Fibroblast of the aortic adventitia (primary cell): ENCODE data around the gene JAZF1. TPM values are rescaled to one million over a fixed set of nuclear protein-coding genes. Genes with fewer than 3 reads are reported as not detected.

Experiments used
- DNase-seq: peaks from one replicate; pipeline ENCODE4 v3.0.0-alpha.2; 2010; ENCODE audit warnings: low read depth
- H3K4me3 ChIP-seq: 2 replicates; pipeline ENCODE4 v1.5.1; 2011; ENCODE audit warnings: low read depth, mild to moderate bottlenecking, control low read depth, low read length, moderate library complexity
- total RNA-seq: library from RNA; depleted of rRNA; stranded (reverse); fragments of >200 nt; gene quantifications from 2 replicates; pipeline ENCODE4 v1.2.3, GENCODE V29; 2012; ENCODE audit warnings: low replicate concordance
- TF ChIP-seq, protein P1 (sequence below): IDR thresholded peaks from 2 replicates; pipeline ENCODE4 v1.5.1; 2011; ENCODE audit warnings: mild to moderate bottlenecking, low read length, control low read depth, inconsistent platforms; ENCODE audit not compliant: insufficient read depth

JAZF1 gene
- total RNA-seq, 1 donor = 8.3 TPM

DNA sequence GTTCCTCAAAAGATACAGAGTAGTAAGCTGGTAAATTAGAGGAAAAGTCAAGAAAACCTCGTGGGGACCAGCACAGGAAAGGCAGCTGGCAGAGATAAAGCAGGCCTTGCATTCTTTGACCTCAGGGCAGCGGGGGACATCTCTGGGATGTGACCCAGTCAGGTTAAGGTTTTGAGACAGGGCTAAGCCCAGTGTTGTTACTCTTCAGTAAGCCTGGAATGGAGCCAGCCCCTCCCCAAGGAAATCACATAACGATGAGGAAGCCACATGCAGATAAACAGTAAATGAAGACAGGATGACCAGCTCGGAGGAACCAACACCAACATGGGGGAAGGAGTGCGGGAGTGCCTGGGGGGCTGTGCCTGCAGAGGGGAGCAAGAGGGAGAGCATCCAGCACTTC, 99.6 kb downstream of the JAZF1 start:
- DNase-seq = no peak
- no peak overlapping the region for H3K4me3 ChIP-seq
- TF ChIP-seq, protein P1, sequence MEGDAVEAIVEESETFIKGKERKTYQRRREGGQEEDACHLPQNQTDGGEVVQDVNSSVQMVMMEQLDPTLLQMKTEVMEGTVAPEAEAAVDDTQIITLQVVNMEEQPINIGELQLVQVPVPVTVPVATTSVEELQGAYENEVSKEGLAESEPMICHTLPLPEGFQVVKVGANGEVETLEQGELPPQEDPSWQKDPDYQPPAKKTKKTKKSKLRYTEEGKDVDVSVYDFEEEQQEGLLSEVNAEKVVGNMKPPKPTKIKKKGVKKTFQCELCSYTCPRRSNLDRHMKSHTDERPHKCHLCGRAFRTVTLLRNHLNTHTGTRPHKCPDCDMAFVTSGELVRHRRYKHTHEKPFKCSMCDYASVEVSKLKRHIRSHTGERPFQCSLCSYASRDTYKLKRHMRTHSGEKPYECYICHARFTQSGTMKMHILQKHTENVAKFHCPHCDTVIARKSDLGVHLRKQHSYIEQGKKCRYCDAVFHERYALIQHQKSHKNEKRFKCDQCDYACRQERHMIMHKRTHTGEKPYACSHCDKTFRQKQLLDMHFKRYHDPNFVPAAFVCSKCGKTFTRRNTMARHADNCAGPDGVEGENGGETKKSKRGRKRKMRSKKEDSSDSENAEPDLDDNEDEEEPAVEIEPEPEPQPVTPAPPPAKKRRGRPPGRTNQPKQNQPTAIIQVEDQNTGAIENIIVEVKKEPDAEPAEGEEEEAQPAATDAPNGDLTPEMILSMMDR = no peak

DNA sequence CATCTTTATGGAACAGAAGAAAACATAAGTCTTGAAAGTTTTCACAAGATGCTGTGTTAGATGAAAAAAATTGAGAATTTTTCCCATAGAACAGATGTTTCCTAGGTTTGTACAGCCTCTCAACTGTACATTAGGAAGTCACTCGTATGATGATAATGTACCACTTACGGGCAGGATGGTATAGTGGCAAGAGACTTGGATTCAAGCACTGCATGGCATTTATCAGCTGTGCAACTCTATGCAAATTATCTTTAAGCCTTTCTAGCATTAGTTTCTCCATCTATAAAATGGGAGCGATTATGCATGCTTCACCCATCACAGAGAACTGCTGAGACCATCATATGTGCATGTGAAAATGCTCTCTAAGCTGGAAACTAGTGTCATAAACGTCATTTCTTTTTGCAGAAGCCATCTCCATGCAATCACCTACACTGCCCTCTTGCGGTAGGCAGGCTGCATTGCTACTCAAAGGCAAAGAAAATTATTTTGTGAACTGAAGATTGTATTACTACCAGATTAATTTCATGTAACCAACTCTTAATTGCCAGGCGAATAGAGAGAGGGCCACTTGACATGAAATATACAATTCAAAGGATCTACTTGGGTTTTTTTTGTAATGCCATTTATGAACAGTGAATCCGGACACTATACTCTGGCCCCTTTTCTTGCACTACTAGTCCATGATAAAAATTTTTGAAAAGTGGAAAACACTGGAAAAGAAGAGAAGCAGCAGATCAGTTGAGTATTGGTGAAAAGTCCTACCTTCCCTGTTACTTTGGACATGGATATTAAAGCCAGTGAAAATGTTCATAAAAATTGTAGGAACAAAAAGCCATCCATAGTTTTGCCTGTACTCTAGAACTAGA, 102.3 kb downstream of the JAZF1 start:
- TF ChIP-seq, protein P1 = peak; percentile 99
- H3K4me3 ChIP-seq = no peak overlapping the region
- peak; percentile 64 for DNase-seq

DNA sequence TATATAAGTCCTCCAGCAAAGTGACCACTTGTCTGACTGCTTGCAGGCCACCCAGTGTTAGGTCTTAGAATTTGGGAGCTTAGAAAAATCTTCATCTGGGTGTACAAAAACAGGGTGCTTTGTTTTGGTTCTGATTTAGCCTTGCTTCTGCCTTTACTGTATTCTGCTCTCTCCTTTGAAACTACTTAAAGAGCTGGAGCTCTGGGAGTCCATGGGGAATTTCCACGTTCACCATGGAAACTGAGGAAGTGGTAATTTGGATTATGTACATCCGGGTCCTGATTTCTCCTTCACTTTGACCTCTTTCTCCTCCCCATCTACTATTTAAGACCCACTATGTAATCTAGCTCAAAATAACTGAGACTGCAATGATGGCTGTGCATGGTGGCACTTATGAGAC, 103.0 kb downstream of the JAZF1 start:
- no peak for DNase-seq
- TF ChIP-seq, protein P1 = no peak
- H3K4me3 ChIP-seq = no peak overlapping the region

- TF ChIP-seq, protein P1 = no peak
- peak; percentile 25 for DNase-seq
- H3K4me3 ChIP-seq = no peak overlapping the region
Measured at GRCh38 chr7:28076423-28077200, 104.0 kb downstream of the JAZF1 start.

DNA sequence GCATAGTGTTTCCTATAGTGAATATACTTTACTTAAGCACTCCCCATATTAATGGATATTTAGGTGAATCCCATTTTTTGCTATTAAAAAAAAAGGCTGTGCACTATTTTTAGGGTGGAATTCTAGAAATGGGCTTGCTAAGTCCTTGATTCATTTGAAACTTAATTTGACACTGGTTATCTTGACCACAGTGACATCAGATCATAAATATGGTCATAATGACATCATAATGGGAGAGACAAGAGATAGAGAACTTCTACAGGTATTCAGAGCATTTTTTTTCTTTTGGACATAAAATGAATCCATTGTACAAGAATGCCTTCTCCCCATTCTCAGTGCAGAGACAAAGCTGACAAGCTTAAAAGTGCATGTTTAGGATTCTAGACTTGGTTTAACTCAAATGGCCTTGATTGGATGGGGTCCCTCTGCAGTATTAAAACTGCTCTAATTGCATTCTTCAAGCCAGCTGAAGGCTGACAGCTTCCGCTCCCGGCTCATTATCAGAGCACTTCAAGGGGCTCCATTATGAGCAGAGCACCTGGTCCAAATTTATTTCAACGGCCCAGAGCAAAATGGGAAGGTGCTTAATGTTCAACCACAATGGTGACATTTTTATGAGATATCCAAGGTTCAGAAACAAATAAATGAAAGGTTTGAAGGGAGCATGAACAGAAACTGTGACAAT, 104.8 kb downstream of the JAZF1 start:
- peak; percentile 27 for DNase-seq
- H3K4me3 ChIP-seq = no peak overlapping the region
- TF ChIP-seq, protein P1 = no peak

GRCh38 chr7:28072876-28073514, 107.6 kb downstream of the JAZF1 start:
- DNase-seq = no peak
- no peak overlapping the region for H3K4me3 ChIP-seq
- TF ChIP-seq, protein P1 = no peak
